GM19397 (cell line): ENCODE data around the gene SETMAR.

Experiments
- ATAC-seq: cut with Tn5 transposase; IDR thresholded peaks from one replicate; pipeline ENCODE4 v1.9.1; 2021; ENCODE audit warnings: mild to moderate bottlenecking, moderate library complexity; ENCODE audit not compliant: unreplicated experiment

SETMAR gene

DNA sequence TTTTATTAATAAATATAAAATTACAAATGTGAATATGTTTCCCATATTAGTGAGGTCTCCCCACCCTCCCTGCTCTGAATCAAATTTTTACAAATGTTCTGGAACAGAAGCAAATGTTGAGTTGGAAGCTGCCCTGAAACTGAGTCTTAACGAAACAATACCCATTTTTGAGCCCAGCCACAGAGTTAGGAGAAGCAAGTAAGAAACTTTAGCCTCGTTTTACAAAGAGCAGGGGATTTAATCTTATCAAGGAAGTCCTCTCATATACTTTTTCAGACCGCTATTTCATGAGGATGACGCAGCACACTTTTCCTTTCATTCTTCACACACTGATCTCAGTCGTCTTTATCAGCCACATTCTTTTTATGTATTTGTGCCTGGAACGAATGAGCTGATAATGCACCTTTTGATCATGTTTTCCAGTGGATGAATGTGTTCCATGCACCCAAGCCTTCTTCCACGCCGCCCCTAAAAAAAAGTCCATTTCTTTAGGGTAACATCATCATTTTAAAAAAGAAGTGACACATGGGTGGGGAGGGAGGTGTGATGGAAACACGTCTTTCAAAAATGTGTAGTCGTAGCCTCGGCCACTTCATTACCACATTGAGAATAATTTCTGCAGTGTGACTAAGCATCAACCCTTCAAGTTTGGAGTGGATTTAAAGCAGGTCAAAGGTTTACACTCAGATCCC, 48.1 kb downstream of the SETMAR start:
- no peak for ATAC-seq

GRCh38 chr3:4351872-4352271, 48.7 kb downstream of the SETMAR start:
- ATAC-seq: no peak

- no peak for ATAC-seq
Observed at GRCh38 chr3:4355401-4356219, 52.4 kb downstream of the SETMAR start.

DNA sequence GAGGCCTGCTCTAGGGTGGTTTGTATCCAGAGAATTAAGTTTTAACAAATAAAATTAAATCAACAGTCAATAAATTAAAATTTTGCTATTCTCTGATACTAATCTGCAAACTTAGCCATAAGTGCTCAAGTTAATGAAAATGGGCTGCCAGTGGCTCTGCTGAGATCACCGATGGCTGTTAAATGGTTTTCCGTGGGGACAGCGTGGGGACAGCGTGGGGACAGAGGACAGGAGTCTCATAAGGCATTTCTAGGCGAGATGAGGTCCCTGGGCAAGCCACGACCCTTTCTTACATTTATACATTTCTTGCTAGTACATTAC, 53.0 kb downstream of the SETMAR start:
- no peak for ATAC-seq

DNA sequence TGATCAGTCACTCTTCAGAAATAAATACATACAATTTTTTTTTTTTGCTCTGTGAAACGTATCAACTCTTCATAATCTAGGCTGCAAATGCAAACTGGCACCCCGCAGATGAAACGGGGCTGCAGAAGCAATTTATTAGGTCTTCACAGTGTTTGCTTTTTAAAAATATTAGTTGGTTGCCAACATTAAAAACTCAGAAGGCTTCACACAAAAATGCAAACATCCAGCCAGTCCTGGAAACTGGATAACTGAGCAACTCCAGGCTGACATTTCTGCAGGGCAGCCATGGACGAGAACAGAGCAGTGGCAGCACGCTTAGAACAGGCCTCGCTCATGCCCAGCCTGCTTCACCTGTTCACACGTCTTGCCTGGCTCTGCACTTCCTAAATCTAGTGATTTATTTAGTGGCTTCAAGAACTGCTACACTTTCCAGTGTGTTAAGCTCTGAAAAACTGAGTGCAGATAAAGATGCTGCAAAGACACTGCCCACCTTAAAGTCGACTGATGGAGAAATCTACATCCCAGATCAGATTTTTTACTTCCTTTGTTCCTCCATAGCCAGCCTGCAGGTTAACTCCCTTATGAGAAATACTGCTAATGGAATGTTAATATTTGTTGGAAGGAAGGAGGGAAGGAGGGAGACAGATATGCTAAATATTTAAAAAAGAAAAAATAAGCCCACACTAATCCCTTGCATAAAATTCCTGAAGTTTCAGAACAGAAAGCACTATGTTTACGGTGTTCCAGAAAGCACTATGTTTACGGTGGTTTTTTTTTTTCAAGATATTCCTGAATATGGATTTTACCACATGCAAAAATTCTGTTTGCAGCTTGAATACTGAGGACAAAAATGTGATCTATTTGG, 53.6 kb downstream of the SETMAR start:
- ATAC-seq: no peak

DNA sequence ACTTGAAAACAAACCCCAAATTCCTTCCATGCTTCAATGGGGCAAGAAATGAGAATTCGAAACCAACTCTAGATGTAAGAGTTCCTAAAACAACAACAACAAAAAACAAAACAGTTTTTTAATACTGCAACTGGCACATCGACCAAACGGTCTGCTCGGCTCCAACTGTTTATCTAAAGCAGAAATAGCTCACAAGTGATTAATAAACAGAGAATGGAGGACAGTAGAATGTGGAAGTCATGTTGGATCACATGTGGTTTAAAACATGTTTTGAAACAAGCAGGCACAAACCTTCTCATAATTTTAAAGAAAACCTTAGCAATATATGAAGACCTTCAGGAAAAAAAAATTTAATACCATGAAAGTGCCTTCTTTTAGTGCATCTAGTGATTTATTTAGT, 55.1 kb downstream of the SETMAR start:
- ATAC-seq: no peak

GRCh38 chr3:4359805-4360502, 56.8 kb downstream of the SETMAR start:
- no peak for ATAC-seq

DNA sequence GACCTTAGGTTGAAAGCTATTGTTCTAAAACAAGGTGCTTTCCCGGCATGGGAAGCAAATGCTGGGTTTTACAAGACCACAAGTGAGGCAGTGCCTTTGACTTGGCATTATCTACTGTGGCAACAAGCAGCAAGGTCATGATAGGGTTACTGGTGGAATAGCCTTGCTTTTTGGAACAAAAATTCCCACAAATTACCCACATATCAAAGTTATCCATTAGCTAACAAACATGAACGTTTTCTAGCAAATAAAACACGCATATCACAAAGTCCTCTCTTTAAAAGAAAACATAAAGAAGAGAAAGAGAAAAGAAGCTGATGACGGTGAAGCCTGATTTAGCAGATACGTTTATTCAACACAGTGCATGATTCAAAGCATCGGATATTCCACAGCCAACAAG, 57.6 kb downstream of the SETMAR start:
- no peak for ATAC-seq

GRCh38 chr3:4362523-4362922, 59.4 kb downstream of the SETMAR start:
- no peak for ATAC-seq
